GM03348 (cell line): ENCODE data around the gene TMEM115.
"Not testable (repeated sequence)": the region's sequence is repeated elsewhere in the genome, so short reads cannot be mapped to it uniquely, and the experiment has no call there.

Experiments used
- DNase-seq: peaks from one replicate; pipeline ENCODE4 v3.0.0; 2012; ENCODE audit warnings: low spot score

Gene TMEM115

DNA sequence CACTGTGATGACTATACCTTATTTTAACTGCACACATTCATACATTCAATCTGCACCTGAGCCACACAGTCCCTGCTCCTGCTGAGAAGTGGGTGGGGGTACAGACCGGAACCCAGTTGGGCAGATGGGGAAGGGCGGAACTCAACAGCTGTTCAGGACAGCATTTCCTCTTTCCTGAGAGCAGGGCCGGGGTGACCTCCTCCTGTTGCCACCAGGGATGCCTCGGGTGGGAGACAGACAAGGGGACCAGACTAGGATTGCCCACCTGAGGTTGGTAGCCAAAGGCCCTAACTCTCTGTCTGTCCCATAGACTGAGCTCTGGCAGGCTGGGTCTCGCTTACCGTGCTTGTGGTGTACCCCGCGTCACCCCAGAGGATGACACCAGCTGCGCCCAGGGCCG is 40.7 kb downstream of the TMEM115 start:
- no peak for DNase-seq

DNA sequence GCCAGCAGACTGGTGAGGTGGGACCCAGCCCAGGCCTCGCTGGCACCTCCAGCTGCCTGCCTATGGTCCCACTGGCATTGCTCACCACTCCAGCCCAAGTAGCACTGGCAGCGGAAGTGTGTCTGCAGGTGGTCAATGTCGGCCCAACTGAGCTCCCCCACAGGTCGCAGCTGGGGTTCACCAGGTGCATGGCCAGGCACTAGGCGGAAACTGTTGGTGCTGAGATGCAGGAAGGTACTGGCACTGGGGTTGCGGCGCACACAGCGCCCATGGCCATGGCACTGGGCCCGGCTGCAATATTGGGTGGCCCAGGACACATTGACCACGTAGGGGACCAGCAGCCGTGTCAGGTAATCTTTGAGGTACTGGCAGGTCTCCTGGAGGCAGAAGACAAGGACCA is 41.2 kb downstream of the TMEM115 start:
- no peak for DNase-seq

- no peak for DNase-seq
Measured at GRCh38 chr3:50317300-50317699, 42.0 kb downstream of the TMEM115 start.

GRCh38 chr3:50316657-50317242 is 42.6 kb downstream of the TMEM115 start:
- DNase-seq = no peak

DNA sequence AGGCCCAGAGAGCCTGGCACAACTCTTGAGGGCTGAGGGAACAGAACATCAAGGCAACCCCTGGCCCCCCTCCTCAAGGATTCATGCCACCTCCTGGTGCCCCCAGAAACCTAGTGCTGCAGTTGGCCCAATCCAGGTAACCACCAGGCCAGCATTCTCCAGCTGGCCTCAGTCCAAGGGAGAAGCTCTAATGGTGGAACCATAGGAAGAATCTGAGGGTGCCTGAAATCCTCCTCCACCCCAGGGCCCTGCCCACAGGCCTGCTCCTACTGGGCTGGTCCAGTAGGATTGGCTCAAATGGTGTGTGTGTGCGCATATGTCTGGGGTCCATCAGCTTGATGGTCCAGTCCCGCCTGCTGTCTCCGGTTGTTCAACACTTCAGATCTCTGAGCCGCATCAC is 44.5 kb downstream of the TMEM115 start:
- no peak for DNase-seq

DNA sequence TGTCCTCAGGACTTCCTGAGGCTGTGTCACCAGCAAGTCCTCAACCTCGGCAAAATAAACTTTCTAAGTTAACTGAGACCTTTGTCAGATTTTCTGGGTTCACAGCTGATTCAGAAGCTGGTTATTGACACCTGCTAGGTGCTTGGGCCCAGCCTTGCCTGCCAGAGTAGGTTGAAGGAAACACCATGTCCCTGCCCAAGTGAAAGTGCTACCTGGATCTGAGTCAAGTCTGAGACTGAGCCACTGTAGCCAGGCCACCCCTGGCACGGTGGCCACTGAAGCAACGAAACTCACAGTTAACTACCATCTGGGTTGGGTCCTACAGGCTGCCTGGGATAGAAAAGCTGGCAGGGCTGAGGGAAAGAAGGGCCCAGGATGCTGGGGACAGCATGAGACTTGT is 45.0 kb downstream of the TMEM115 start:
- no peak for DNase-seq

DNA sequence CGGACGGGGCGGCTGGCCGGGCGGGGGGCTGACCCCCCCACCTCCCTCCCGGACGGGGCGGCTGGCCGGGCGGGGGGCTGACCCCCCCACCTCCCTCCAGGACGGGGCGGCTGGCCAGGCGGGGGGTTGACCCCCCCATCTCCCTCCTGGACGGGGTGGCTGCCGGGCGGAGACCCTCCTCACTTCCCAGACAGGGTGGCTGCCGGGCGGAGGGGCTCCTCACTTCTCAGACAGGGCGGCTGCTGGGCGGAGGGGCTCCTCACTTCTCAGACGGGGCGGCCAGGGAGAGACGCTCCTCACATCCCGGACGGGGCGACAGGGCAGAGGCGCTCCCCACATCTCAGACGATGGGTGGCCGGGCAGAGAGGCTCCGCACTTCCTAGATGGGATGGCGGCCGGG is 47.3 kb downstream of the TMEM115 start:
- not testable (repeated sequence) for DNase-seq
